Activated CD8-positive, alpha-beta T cell treated with anti-CD3 and anti-CD28 coated beads, Interleukin-2, amount 10 ng/mL, durations not matched to agents 7 days and 5 days (primary cell): Measurements from ENCODE around the gene LFNG. TPM values are rescaled to one million over a fixed set of nuclear protein-coding genes. Genes with fewer than 3 reads are reported as not detected.

Source experiments
- ATAC-seq: fragments of 150-1000 bp; cut with Tn5 transposase; one replicate; pipeline ENCODE4 v1.10.0; 2021; ENCODE audit warnings: moderate library complexity
- CTCF ChIA-PET: fragments of 350-600 bp; sonication (Branson Sonifier 250); formaldehyde crosslinking; loops from one replicate; lab custom pipeline; 2021; ENCODE audit warnings: antibody characterized with exemption; lab: Charles Lee
- POLR2A ChIA-PET: fragments of 350-600 bp; sonication (Branson Sonifier 250); formaldehyde crosslinking; loops from one replicate; lab custom pipeline; 2021; ENCODE audit warnings: antibody characterized with exemption; lab: Charles Lee
- DNase-seq: peaks from one replicate; pipeline ENCODE4 v3.0.0-alpha.2; 2020
- H3K27ac Mint-ChIP-seq: one replicate; pipeline ENCODE4 v1.8.0; 2021; ENCODE audit warnings: mild to moderate bottlenecking, mixed read lengths
- H3K27me3 Mint-ChIP-seq: one replicate; pipeline ENCODE4 v1.8.0; 2021; ENCODE audit warnings: low read depth, mixed read lengths
- H3K36me3 Mint-ChIP-seq: one replicate; pipeline ENCODE4 v1.8.0; 2021; ENCODE audit warnings: low read depth, mixed read lengths
- H3K4me1 Mint-ChIP-seq: one replicate; pipeline ENCODE4 v1.8.0; 2021; ENCODE audit warnings: low read depth, mixed read lengths
- H3K4me3 Mint-ChIP-seq: one replicate; pipeline ENCODE4 v1.8.0; 2021; ENCODE audit warnings: mild to moderate bottlenecking, mixed read lengths
- H3K9me3 Mint-ChIP-seq: one replicate; pipeline ENCODE4 v1.8.0; 2022; ENCODE audit warnings: mixed read lengths; ENCODE audit not compliant: insufficient read depth
- total RNA-seq, 2 experiments: library from RNA; stranded (reverse); gene quantifications; one replicate each; pipeline ENCODE4 v1.2.3, GENCODE V29; 2021

Gene LFNG
- total RNA-seq, 2 experiments from 2014 or later = 134 to 136 TPM

GRCh38 chr7:2564970-2565540, 45.5 kb downstream of the LFNG start:
- ATAC-seq (no peak), DNase-seq (no peak)
- Mint-ChIP-seq H3K9me3 (no peaks in the 10 kb centered on the region), H3K4me3 (no peak overlapping the region), H3K27me3 (no peaks in the 10 kb centered on the region), H3K36me3 (no peaks in the 10 kb centered on the region), H3K27ac (no peak overlapping the region), H3K4me1 (peaks cover 5% of the 10 kb centered on the region)
- POLR2A ChIA-PET = no interaction called here
- CTCF ChIA-PET = no interaction called here

- CTCF ChIA-PET = interaction anchor here (1.4 kb wide), 1 partner anchor 106 kb away, joined by 5 read pairs; no protein-coding TSS in a partner anchor
Observed at GRCh38 chr7:2566348-2566889, 46.8 kb downstream of the LFNG start.

GRCh38 chr7:2566890-2567678, 47.5 kb downstream of the LFNG start:
- ATAC-seq (no peak), DNase-seq (no peak)
- ChIA-PET POLR2A (no interaction called here), CTCF (interaction anchor here (1.0 to 1.8 kb wide), 6 partner anchors 7 to 143 kb away, joined by 3 to 5 read pairs (median 3); no protein-coding TSS in a partner anchor)
- H3K9me3 Mint-ChIP-seq = no peaks in the 10 kb centered on the region
- no peak overlapping the region for H3K4me3 Mint-ChIP-seq
- H3K27ac Mint-ChIP-seq = no peak overlapping the region
- no peaks in the 10 kb centered on the region for H3K27me3 Mint-ChIP-seq
- peaks cover 2% of the 10 kb centered on the region for H3K4me1 Mint-ChIP-seq
- H3K36me3 Mint-ChIP-seq = no peaks in the 10 kb centered on the region

More at GRCh38 chr7:2566348-2566889, 46.8 kb downstream of the LFNG start:
- Mint-ChIP-seq H3K36me3 (no peaks in the 10 kb centered on the region), H3K27ac (no peak overlapping the region), H3K4me1 (peaks cover 2% of the 10 kb centered on the region), H3K9me3 (no peaks in the 10 kb centered on the region), H3K4me3 (no peak overlapping the region), H3K27me3 (no peaks in the 10 kb centered on the region)
- POLR2A ChIA-PET = no interaction called here
- DNase-seq (no peak), ATAC-seq (no peak)

GRCh38 chr7:2567679-2568278, 48.2 kb downstream of the LFNG start:
- ChIA-PET CTCF (interaction anchor here (0.8 to 1.8 kb wide), 6 partner anchors 8 to 142 kb away, joined by 3 to 5 read pairs (median 3); no protein-coding TSS in a partner anchor), POLR2A (no interaction called here)
- ATAC-seq (no peak), DNase-seq (no peak)
- no peak overlapping the region for H3K4me3 Mint-ChIP-seq
- no peaks in the 10 kb centered on the region for H3K27me3 Mint-ChIP-seq
- no peak overlapping the region for H3K27ac Mint-ChIP-seq
- no peaks in the 10 kb centered on the region for H3K36me3 Mint-ChIP-seq
- H3K9me3 Mint-ChIP-seq = no peaks in the 10 kb centered on the region
- peaks cover 2% of the 10 kb centered on the region for H3K4me1 Mint-ChIP-seq

- DNase-seq = no peak
- H3K9me3 Mint-ChIP-seq = no peaks in the 10 kb centered on the region
- H3K4me1 Mint-ChIP-seq = peaks cover 2% of the 10 kb centered on the region
- no peak overlapping the region for H3K27ac Mint-ChIP-seq
- ChIA-PET CTCF (interaction anchor here (0.8 to 1.8 kb wide), 2 partner anchors 115 to 141 kb away, joined by 3 to 5 read pairs; no protein-coding TSS in a partner anchor), POLR2A (interaction anchor here (0.6 kb wide), 1 partner anchor 42 kb away, joined by 3 read pairs; no protein-coding TSS in a partner anchor)
- no peak overlapping the region for H3K4me3 Mint-ChIP-seq
- H3K36me3 Mint-ChIP-seq = no peaks in the 10 kb centered on the region
- ATAC-seq = no peak
- no peaks in the 10 kb centered on the region for H3K27me3 Mint-ChIP-seq
Observed at GRCh38 chr7:2568521-2569223, 49.1 kb downstream of the LFNG start.

- CTCF ChIA-PET = no interaction called here
- Mint-ChIP-seq H3K27me3 (no peaks in the 10 kb centered on the region), H3K4me1 (peaks cover 8% of the 10 kb centered on the region), H3K4me3 (no peak overlapping the region), H3K9me3 (no peaks in the 10 kb centered on the region), H3K27ac (no peak overlapping the region), H3K36me3 (no peaks in the 10 kb centered on the region)
- POLR2A ChIA-PET = no interaction called here
- no peak for DNase-seq
- no peak for ATAC-seq
Observed at GRCh38 chr7:2569421-2569820, 49.8 kb downstream of the LFNG start.

- Mint-ChIP-seq H3K27ac (no peak overlapping the region), H3K4me3 (no peak overlapping the region), H3K36me3 (peaks cover 4% of the 10 kb centered on the region), H3K27me3 (no peaks in the 10 kb centered on the region), H3K9me3 (no peaks in the 10 kb centered on the region), H3K4me1 (peaks cover 14% of the 10 kb centered on the region)
- DNase-seq (no peak), ATAC-seq (no peak)
- CTCF ChIA-PET = no interaction called here
- POLR2A ChIA-PET = no interaction called here
Observed at GRCh38 chr7:2570021-2570420, 50.4 kb downstream of the LFNG start.

- DNase-seq = no peak
- Mint-ChIP-seq H3K4me3 (no peak overlapping the region), H3K36me3 (peaks cover 7% of the 10 kb centered on the region), H3K9me3 (no peaks in the 10 kb centered on the region), H3K27me3 (no peaks in the 10 kb centered on the region), H3K4me1 (peaks cover 25% of the 10 kb centered on the region), H3K27ac (no peak overlapping the region)
- no peak for ATAC-seq
- POLR2A ChIA-PET = no interaction called here
- CTCF ChIA-PET = interaction anchor here (1.5 kb wide), 1 partner anchor 103 kb away, joined by 4 read pairs; no protein-coding TSS in a partner anchor
Observed at GRCh38 chr7:2571409-2571808, 51.8 kb downstream of the LFNG start.

- ChIA-PET CTCF (interaction anchor here (1.5 kb wide), 1 partner anchor 104 kb away, joined by 4 read pairs; no protein-coding TSS in a partner anchor), POLR2A (no interaction called here)
- Mint-ChIP-seq H3K27ac (no peak overlapping the region), H3K9me3 (no peaks in the 10 kb centered on the region), H3K4me3 (no peak overlapping the region), H3K4me1 (peaks cover 25% of the 10 kb centered on the region), H3K36me3 (peaks cover 10% of the 10 kb centered on the region), H3K27me3 (no peaks in the 10 kb centered on the region)
- DNase-seq = no peak
- no peak for ATAC-seq
Observed at GRCh38 chr7:2572101-2572842, 52.7 kb downstream of the LFNG start.

GRCh38 chr7:2573761-2574160, 54.2 kb downstream of the LFNG start:
- no peak for DNase-seq
- Mint-ChIP-seq H3K27me3 (no peaks in the 10 kb centered on the region), H3K4me3 (no peak overlapping the region), H3K36me3 (peaks cover 10% of the 10 kb centered on the region), H3K27ac (no peak overlapping the region), H3K4me1 (peaks cover 23% of the 10 kb centered on the region), H3K9me3 (no peaks in the 10 kb centered on the region)
- CTCF ChIA-PET = interaction anchor here (1.2 kb wide), 1 partner anchor 136 kb away, joined by 3 read pairs; no protein-coding TSS in a partner anchor
- POLR2A ChIA-PET = no interaction called here
- ATAC-seq = no peak
